Measurements from ENCODE around the gene RNF8. TPM values are rescaled to one million over a fixed set of nuclear protein-coding genes. Genes with fewer than 3 reads are reported as not detected.

The RNF8 gene
- total and polyA plus RNA-seq, 2 donors (not counting 3 experiments of a cell fraction or from before 2014, with no cell fraction given): 16.6 to 27.3 TPM

- no peak for FAIRE-seq
- Histone ChIP-seq H3K27ac (ENCODE audit: insufficient read depth, low read depth, low read length) (no peak overlapping the region), H3K27me3 (ENCODE audit: control insufficient read depth in 2 of 2, insufficient read depth in 2 of 2, low read length in 2 of 2) (no peaks in the 10 kb centered on the region), H4K20me1 (replicated peaks; ENCODE audit: control insufficient read depth, extremely low read depth, insufficient read depth, low read length) (no peaks in the 10 kb centered on the region), H3K4me1 (ENCODE audit: control insufficient read depth, extremely low read depth, insufficient read depth, low read length) (no peaks in the 10 kb centered on the region), H2AFZ (ENCODE audit: low read depth, low read length) (no peak overlapping the region), H3K9me3 (replicated peaks; ENCODE audit: control insufficient read depth, insufficient read depth, low read length) (no peaks in the 10 kb centered on the region), H3K36me3 (ENCODE audit: control insufficient read depth in 2 of 2, extremely low read depth in 1 of 2, insufficient read depth in 2 of 2, low read length in 2 of 2) (peaks cover 3 to 4% of the 10 kb centered on the region in 2 experiments), H3K4me2 (ENCODE audit: insufficient read depth, low read length) (no peak overlapping the region), H3K9me1 (replicated peaks; ENCODE audit: control insufficient read depth, extremely low read depth, insufficient read depth, low read length) (no peaks in the 10 kb centered on the region), H3K4me3 (replicated peaks in 1 of 3; ENCODE audit: insufficient read depth in 1 of 3, low read depth in 1 of 3, low read length in 3 of 3) (no peak overlapping the region), H3K79me2 (ENCODE audit: control insufficient read depth, insufficient read depth, low read length) (peaks cover 4% of the 10 kb centered on the region), H3K9ac (replicated peaks; ENCODE audit: extremely low read depth, insufficient read depth, low read length) (no peak overlapping the region)
- ChIA-PET CTCF (interaction anchor here (0.6 kb wide), 1 partner anchor 9 kb away, joined by 3 read pairs; no protein-coding TSS in a partner anchor), POLR2A (no interaction called here)
- dilution Hi-C loops (cut with MboI; ENCODE audit: extremely low pct_ligation_motif_present, low sequenced_read_pairs): no loop called here
- intact Hi-C loops (cut with micrococcal nuclease): no loop called here
- BruUV-seq (replicated peaks): no TSS peak
- TF ChIP-seq MAX (IDR thresholded peaks at IDR 0.05; ENCODE audit: insufficient read depth, insufficient read length) (no peak), CTCF (IDR thresholded peaks at IDR 0.05; ENCODE audit: extremely low read depth in 1 of 2, insufficient read depth in 1 of 2, low read depth in 1 of 2, low read length in 2 of 2) (no peak), MYC (IDR thresholded peaks at IDR 0.05; ENCODE audit: low read depth, low read length) (no peak), JUN (IDR thresholded peaks at IDR 0.05; ENCODE audit: borderline replicate concordance, insufficient read depth, insufficient read length, low read depth) (no peak), GATA2 (IDR thresholded peaks at IDR 0.05; ENCODE audit: insufficient read depth, insufficient read length, low read depth, low read length) (no peak), EZH2 (IDR thresholded peaks at IDR 0.05; ENCODE audit: borderline replicate concordance, low read depth, low read length, severe bottlenecking) (no peak), POLR2AphosphoS5 (IDR thresholded peaks at IDR 0.05; ENCODE audit: insufficient read depth, low read depth, low read length) (no peak), FOS (IDR thresholded peaks at IDR 0.05; ENCODE audit: borderline replicate concordance, insufficient read depth, low read length) (no peak), POLR2A (IDR thresholded peaks at IDR 0.05; ENCODE audit: low read depth, low read length) (no peak)
- DNase-seq (ENCODE audit: low read depth, low spot score): no peak
Measured at GRCh38 chr6:37375376-37375775, 21.6 kb downstream of the RNF8 start.
